Lung (tissue), 16 donors: Measurements from ENCODE around the gene KRT14. TPM values are rescaled to one million over a fixed set of nuclear protein-coding genes. Genes with fewer than 3 reads are reported as not detected.

Experiments used
- ATAC-seq: fragments of 200-7000 bp; cut with Tn5 transposase; one replicate; pipeline ENCODE4 v1.9.1; 2020; ENCODE audit warnings: moderate number of reproducible peaks; ENCODE audit not compliant: insufficient read depth, low FRiP score
- DNase-seq, 3 donors: peaks; one replicate each; pipeline ENCODE4 v3.0.0-alpha.2; 2013 to 2017
- H3K27ac ChIP-seq, 2 donors: one replicate each; pipeline ENCODE4 v1.5.1; 2013; ENCODE audit warnings: mild to moderate bottlenecking in 2 of 2, moderate library complexity in 2 of 2, control low read depth in 1 of 2, inconsistent platforms in 1 of 2, low read depth in 1 of 2, low read length in 1 of 2
- H3K27me3 ChIP-seq, 3 donors: one replicate each; pipeline ENCODE4 v1.5.1; 2013; ENCODE audit warnings: low read length in 2 of 3; ENCODE audit not compliant: control insufficient read depth in 3 of 3, insufficient read depth in 3 of 3
- H3K36me3 ChIP-seq, 4 donors: one replicate each; pipeline ENCODE4 v1.5.1; 2013; ENCODE audit warnings: low read length in 4 of 4, mild to moderate bottlenecking in 1 of 4, moderate library complexity in 1 of 4; ENCODE audit not compliant: control insufficient read depth in 4 of 4, insufficient read depth in 4 of 4
- H3K4me1 ChIP-seq, 5 donors: one replicate each; pipeline ENCODE4 v1.5.1; 2013; ENCODE audit warnings: low read length in 5 of 5, mild to moderate bottlenecking in 2 of 5, moderate library complexity in 1 of 5; ENCODE audit not compliant: control insufficient read depth in 5 of 5, insufficient read depth in 5 of 5
- H3K4me3 ChIP-seq: one replicate; pipeline ENCODE4 v1.5.1; 2013; ENCODE audit warnings: mild to moderate bottlenecking, control low read depth, moderate library complexity
- H3K9ac ChIP-seq, 2 donors: one replicate each; pipeline ENCODE4 v1.5.1; 2013; ENCODE audit warnings: low read length in 2 of 2, control low read depth in 1 of 2; ENCODE audit not compliant: insufficient read depth in 1 of 2
- H3K9me3 ChIP-seq, 4 donors: one replicate each; pipeline ENCODE4 v1.5.1; 2013; ENCODE audit warnings: low read length in 3 of 4, mild to moderate bottlenecking in 1 of 4, moderate library complexity in 1 of 4; ENCODE audit not compliant: control insufficient read depth in 4 of 4, insufficient read depth in 3 of 4
- CTCF ChIP-seq: IDR thresholded peaks from 2 replicates; pipeline ENCODE4 v1.5.1; 2012; ENCODE audit warnings: mild to moderate bottlenecking; ENCODE audit errors: control extremely low read depth, extremely low read depth
- WGBS, 2 donors: extraction: QIAGEN DNeasy Blood & Tissue Kit; methylation state at CpG; one replicate each; pipeline ENCODE4 v1.1.7; 2013; 5-methylcytosine and 5-hydroxymethylcytosine counted together
- long read RNA-seq, 5 donors: transcript quantifications; one replicate each; lab custom pipeline, GENCODE V29; 2026
- polyA plus RNA-seq, 2 donors: library from polyadenylated mRNA; stranded (reverse); fragments of 200-250 nt; gene quantifications; one replicate each; pipeline ENCODE4 v1.2.1, GENCODE V29; 2013
- total RNA-seq, 2 donors: library from RNA; depleted of rRNA in 1 of 2; stranded (reverse); fragments of >200 nt in 1 of 2; gene quantifications; one replicate each; pipeline ENCODE4 v1.2.1, GENCODE V29; 2014 to 2021
- donor health status: control.
- donor health status: control.
- donor health status: Bipolar disorder and iron deficiency.
- donor health status: healthy.
- donor health status: DM: yes; HTN: yes; CAD: no.

The KRT14 gene
- total RNA-seq = under 1 TPM in 1 of 2 donors, not detected in 1; 0.71 TPM
- polyA plus RNA-seq = under 1 TPM; 0.37 to 0.63 TPM
- long read RNA-seq, donor 1 = 0 reads
- long read RNA-seq, donor 2 = 0 reads
- long read RNA-seq, donor 3 = 0 reads
- long read RNA-seq, donor 4 = 0 reads
- long read RNA-seq, donor 5 = 0 reads

- Histone ChIP-seq H3K27me3 (no peaks in the 10 kb centered on the region), H3K4me1 (peaks cover 0 to 1% (median 0%) of the 10 kb centered on the region in 5 donors), H3K36me3 (no peaks in the 10 kb centered on the region), H3K27ac (no peak within 1 kb of the TSS), H3K4me3 (no peak within 1 kb of the TSS), H3K9me3 (no peaks in the 10 kb centered on the region), H3K9ac (no peak within 1 kb of the TSS)
- DNase-seq (no peak), ATAC-seq (no peak)
- WGBS, 2 donors = 75 to 89% methylated on average over 15 of the region's 15 CpGs
- no peak for TF ChIP-seq CTCF
These were observed at the start of gene KRT14 for GRCh38 chr17:41586863-41587495. TSS of gene KRT14 (minus strand) at chr17:41586895. CDS start at chr17:41586834, 61 bp downstream.

- Histone ChIP-seq H3K27me3 (no peaks in the 10 kb centered on the region), H3K27ac (no peak overlapping the region), H3K36me3 (no peaks in the 10 kb centered on the region), H3K9me3 (no peaks in the 10 kb centered on the region), H3K9ac (peak overlapping the region in 1 of 2 donors; percentile 14), H3K4me1 (peaks cover 0 to 38% (median 9%) of the 10 kb centered on the region in 5 donors), H3K4me3 (no peak overlapping the region)
- TF ChIP-seq CTCF = no peak
- ATAC-seq = no peak
- peak; percentile 94 to 97 (median 94) for DNase-seq
- 54 to 76% methylated on average over 28 of the region's 28 CpGs for WGBS, 2 donors
These were observed 48.7 kb upstream of the KRT14 start for GRCh38 chr17:41635121-41636097.

- Histone ChIP-seq H3K36me3 (no peaks in the 10 kb centered on the region), H3K4me3 (no peak overlapping the region), H3K9ac (no peak overlapping the region), H3K27me3 (no peaks in the 10 kb centered on the region), H3K27ac (no peak overlapping the region), H3K4me1 (peaks cover 0 to 38% (median 9%) of the 10 kb centered on the region in 5 donors), H3K9me3 (no peaks in the 10 kb centered on the region)
- 68 to 79% methylated on average over 7 of the region's 7 CpGs for WGBS, 2 donors
- no peak for TF ChIP-seq CTCF
- ATAC-seq (no peak), DNase-seq (no peak)
These were observed 47.9 kb upstream of the KRT14 start for GRCh38 chr17:41634639-41635038.
